HUDEP-2 (cell line): ENCODE data around the gene TAF1D.

Source experiments
- DNase-seq, 76 experiments: peaks; one replicate each; lab custom pipeline; 2025; ENCODE audit not compliant: unreplicated experiment in 76 of 76; lab: John Stamatoyannopoulos, UW

The TAF1D gene

GRCh38 chr11:93751001-93751400 lies 9.7 kb upstream of the TAF1D start:
- no peak for DNase-seq

GRCh38 chr11:93747122-93747521 lies 5.8 kb upstream of the TAF1D start:
- DNase-seq, result no peak

- DNase-seq, result no peak
Observed at GRCh38 chr11:93746101-93746500, 4.8 kb upstream of the TAF1D start.

GRCh38 chr11:93745005-93745755 lies 3.9 kb upstream of the TAF1D start:
- DNase-seq, result peak in 9 of 76 experiments; percentile 4 to 35 (median 25)

GRCh38 chr11:93744669-93745004 lies 3.3 kb upstream of the TAF1D start:
- no peak for DNase-seq

- no peak for DNase-seq
Observed at GRCh38 chr11:93743291-93743690, 2.0 kb upstream of the TAF1D start.

- DNase-seq, result no peak
Observed at GRCh38 chr11:93741882-93742226, 559 bp upstream of the TAF1D start.

GRCh38 chr11:93740730-93741093 lies 583 bp downstream of the TAF1D start:
- peak in 55 of 76 experiments; percentile 10 to 63 (median 39) for DNase-seq

GRCh38 chr11:93740031-93740729 lies 1.1 kb downstream of the TAF1D start:
- peak in 3 of 76 experiments; percentile 10 to 43 (median 16) for DNase-seq

GRCh38 chr11:93738647-93739081 lies 2.6 kb downstream of the TAF1D start:
- DNase-seq, result no peak

GRCh38 chr11:93737904-93738612 lies 3.2 kb downstream of the TAF1D start:
- peak in 1 of 76 experiments; percentile 21 for DNase-seq

- DNase-seq, result no peak
Observed at GRCh38 chr11:93736129-93736528, 5.2 kb downstream of the TAF1D start.

GRCh38 chr11:93735627-93736026 lies 5.7 kb downstream of the TAF1D start:
- no peak for DNase-seq

- no peak for DNase-seq
Observed at GRCh38 chr11:93734427-93735222, 6.7 kb downstream of the TAF1D start.

- DNase-seq, result no peak
Observed at GRCh38 chr11:93733474-93733873, 7.8 kb downstream of the TAF1D start.

- no peak for DNase-seq
Observed at GRCh38 chr11:93732237-93732892, 8.9 kb downstream of the TAF1D start.

GRCh38 chr11:93730108-93731107 lies 10.9 kb downstream of the TAF1D start:
- DNase-seq, result no peak

GRCh38 chr11:93729129-93729616 lies 12.1 kb downstream of the TAF1D start:
- DNase-seq, result peak in 2 of 76 experiments; percentile 18 to 20

GRCh38 chr11:93728792-93729128 lies 12.5 kb downstream of the TAF1D start:
- DNase-seq, result no peak
